ENCODE results near the gene CCR9.

DNA sequence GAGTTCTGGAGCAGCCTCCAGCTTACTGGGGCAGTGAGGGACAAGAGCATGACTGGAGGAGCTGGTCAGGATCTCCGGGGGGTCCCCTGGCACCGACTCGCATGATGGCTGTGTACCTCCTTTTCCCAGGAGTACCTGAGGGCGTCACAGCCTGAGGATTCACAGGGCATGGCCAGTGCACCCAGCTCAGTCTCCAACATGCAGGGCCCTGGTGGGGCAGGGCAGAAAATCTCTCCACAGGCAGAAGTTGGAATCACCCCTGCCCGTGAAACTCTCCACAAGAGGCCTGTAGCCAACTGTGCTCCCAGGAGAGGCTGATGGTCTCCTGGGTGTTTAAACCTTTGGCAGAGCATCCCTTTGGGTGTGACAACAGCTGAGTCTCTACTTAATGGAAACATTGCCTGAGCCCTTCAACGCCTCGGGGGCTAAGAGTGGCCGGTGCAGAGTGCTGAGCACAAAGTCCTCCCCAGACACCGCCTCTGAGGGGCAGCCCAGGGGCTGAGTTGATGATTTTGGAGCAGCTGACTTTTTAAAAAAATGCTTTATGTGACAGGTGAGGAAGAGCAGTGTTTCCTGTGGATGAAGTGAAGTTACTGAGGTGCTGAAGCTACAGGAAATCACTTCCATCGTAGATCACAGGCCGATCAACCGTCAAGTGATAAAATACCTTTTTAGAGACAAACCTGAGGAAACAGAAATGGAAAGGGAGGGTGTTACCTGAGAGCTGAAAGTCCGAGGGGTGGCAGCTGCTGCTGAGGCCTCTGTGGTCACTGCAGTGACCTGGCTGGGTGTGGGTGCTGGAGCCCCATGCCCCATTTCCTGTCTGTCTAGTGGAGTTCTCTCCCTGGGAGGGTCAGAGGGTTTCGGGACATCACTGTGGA is 35.1 kb downstream of the CCR9 start:
- TF ChIP-seq, protein P1, sequence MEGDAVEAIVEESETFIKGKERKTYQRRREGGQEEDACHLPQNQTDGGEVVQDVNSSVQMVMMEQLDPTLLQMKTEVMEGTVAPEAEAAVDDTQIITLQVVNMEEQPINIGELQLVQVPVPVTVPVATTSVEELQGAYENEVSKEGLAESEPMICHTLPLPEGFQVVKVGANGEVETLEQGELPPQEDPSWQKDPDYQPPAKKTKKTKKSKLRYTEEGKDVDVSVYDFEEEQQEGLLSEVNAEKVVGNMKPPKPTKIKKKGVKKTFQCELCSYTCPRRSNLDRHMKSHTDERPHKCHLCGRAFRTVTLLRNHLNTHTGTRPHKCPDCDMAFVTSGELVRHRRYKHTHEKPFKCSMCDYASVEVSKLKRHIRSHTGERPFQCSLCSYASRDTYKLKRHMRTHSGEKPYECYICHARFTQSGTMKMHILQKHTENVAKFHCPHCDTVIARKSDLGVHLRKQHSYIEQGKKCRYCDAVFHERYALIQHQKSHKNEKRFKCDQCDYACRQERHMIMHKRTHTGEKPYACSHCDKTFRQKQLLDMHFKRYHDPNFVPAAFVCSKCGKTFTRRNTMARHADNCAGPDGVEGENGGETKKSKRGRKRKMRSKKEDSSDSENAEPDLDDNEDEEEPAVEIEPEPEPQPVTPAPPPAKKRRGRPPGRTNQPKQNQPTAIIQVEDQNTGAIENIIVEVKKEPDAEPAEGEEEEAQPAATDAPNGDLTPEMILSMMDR (IDR thresholded peaks at IDR 0.05): no peak
- TF ChIP-seq POLR2AphosphoS5 (IDR thresholded peaks at IDR 0.05): no peak
- no peak for TF ChIP-seq POLR2A (IDR thresholded peaks at IDR 0.05)

Data from transverse colon (tissue), 4 donors.